ENCODE results near the gene MED13L. TPM values are rescaled to one million over a fixed set of nuclear protein-coding genes. Genes with fewer than 3 reads are reported as not detected.

The MED13L gene
- total RNA-seq, 2 donors from 2014 or later = 55.0 to 64.1 TPM

DNA sequence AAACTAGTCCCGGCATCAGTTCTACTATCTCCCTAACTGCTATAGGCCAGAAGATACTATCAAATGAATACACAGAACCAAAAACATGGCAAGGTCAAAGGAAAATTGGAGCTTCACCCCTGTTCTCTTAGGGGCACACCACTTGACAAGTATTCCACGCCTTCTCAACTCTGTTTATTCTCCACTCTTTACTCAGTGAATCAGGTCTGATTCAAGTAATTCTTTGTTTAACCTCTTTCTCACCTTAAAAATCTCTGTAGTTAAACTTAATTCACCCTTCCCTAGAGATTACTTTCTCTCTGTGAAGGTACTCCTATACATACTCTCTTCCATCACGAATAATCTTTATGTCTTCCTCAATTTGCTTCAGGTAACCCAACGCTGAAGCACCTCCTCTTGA, 248.9 kb downstream of the MED13L start:
- Histone ChIP-seq H3K9me3 (no peaks in the 10 kb centered on the region), H3K27me3 (no peaks in the 10 kb centered on the region), H3K36me3 (no peaks in the 10 kb centered on the region), H3K4me3 (no peak overlapping the region), H3K27ac (no peak overlapping the region), H3K4me1 (peaks cover 0 to 29% of the 10 kb centered on the region in 2 donors)
- TF ChIP-seq CTCF (IDR thresholded peaks at IDR 0.05) = no peak
- no peak for DNase-seq (ENCODE audit: low spot score)

- Histone ChIP-seq H3K4me1 (peaks cover 0 to 29% of the 10 kb centered on the region in 2 donors), H3K36me3 (no peaks in the 10 kb centered on the region), H3K27me3 (no peaks in the 10 kb centered on the region), H3K27ac (no peak overlapping the region), H3K4me3 (no peak overlapping the region), H3K9me3 (no peaks in the 10 kb centered on the region)
- no peak for DNase-seq (ENCODE audit: low spot score)
- TF ChIP-seq CTCF (IDR thresholded peaks at IDR 0.05) = no peak
Measured at GRCh38 chr12:116027551-116027821, 250.0 kb downstream of the MED13L start.

GRCh38 chr12:116026768-116027550, 250.5 kb downstream of the MED13L start:
- H3K4me3 ChIP-seq = no peak overlapping the region
- H3K27ac ChIP-seq = no peak overlapping the region
- no peaks in the 10 kb centered on the region for H3K9me3 ChIP-seq
- H3K36me3 ChIP-seq = no peaks in the 10 kb centered on the region
- H3K27me3 ChIP-seq = no peaks in the 10 kb centered on the region
- H3K4me1 ChIP-seq = peaks cover 0 to 29% of the 10 kb centered on the region in 2 donors
- no peak for TF ChIP-seq CTCF (IDR thresholded peaks at IDR 0.05)
- no peak for DNase-seq (ENCODE audit: low spot score)

DNA sequence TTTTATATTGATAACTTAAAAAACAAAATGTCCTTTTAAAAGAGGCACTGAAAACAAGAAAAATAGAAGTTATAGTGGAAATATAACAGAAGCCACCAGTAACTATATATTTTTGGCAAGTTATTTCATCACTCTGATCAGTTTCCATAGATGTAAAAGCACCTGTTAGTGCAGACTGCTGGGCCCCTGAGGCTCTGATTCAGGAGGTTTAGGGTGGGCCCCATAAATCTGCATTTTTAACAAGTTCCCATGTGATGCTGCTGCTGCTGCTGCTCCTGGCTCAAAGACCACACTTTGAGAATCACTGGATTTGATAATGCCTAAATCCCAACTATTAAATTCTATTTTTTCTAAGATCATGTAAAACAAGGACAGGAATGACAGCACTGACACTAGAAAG, 251.1 kb downstream of the MED13L start:
- Histone ChIP-seq H3K4me1 (peaks cover 0 to 29% of the 10 kb centered on the region in 2 donors), H3K36me3 (no peaks in the 10 kb centered on the region), H3K27ac (no peak overlapping the region), H3K4me3 (no peak overlapping the region), H3K27me3 (no peaks in the 10 kb centered on the region), H3K9me3 (no peaks in the 10 kb centered on the region)
- no peak for DNase-seq (ENCODE audit: low spot score)
- no peak for TF ChIP-seq CTCF (IDR thresholded peaks at IDR 0.05)

- Histone ChIP-seq H3K36me3 (no peaks in the 10 kb centered on the region), H3K9me3 (no peaks in the 10 kb centered on the region), H3K4me1 (peaks cover 0 to 29% of the 10 kb centered on the region in 2 donors), H3K27ac (no peak overlapping the region), H3K4me3 (no peak overlapping the region), H3K27me3 (no peaks in the 10 kb centered on the region)
- TF ChIP-seq CTCF (IDR thresholded peaks at IDR 0.05) = no peak
- no peak for DNase-seq (ENCODE audit: low spot score)
Measured at GRCh38 chr12:116024769-116025168, 252.7 kb downstream of the MED13L start.

DNA sequence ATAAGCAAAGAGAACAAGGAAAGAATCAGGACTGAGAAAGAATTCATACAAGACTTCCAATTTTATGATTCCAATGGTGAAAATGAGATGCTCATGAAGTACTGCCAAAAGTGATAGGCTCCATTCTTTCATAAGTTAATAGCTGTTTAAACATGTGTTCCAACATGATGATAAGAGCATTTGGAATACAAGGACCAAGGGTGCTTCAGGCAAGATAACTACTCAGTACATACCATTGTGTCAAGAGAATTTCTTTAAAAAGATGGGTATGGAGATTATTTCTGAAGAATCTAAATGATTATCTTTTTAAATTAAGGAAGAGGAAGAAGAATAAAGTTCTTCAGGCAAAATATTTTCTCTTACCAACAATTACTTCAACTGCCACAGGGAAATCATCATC, 258.1 kb downstream of the MED13L start:
- no peak for DNase-seq (ENCODE audit: low spot score)
- H3K4me1 ChIP-seq = no peaks in the 10 kb centered on the region
- H3K9me3 ChIP-seq = no peaks in the 10 kb centered on the region
- TF ChIP-seq CTCF (IDR thresholded peaks at IDR 0.05) = no peak
- H3K27me3 ChIP-seq = no peaks in the 10 kb centered on the region
- no peak overlapping the region for H3K4me3 ChIP-seq
- H3K27ac ChIP-seq = no peak overlapping the region
- H3K36me3 ChIP-seq = peaks cover 7% of the 10 kb centered on the region

Measured in right atrium auricular region (tissue), 2 donors.